Gastroesophageal sphincter (tissue), 3 donors: ENCODE measurements around the gene FUT2.

Experiments
- POLR2AphosphoS5 ChIP-seq: sonication (generic); formaldehyde crosslinking; IDR thresholded peaks from one replicate; pipeline ENCODE4 v1.6.1; 2017; ENCODE audit warnings: antibody characterized with exemption
- TF ChIP-seq, protein P1 (sequence below), 4 experiments: fragments of 200-600 bp in 2 of 4; fragments of 450-650 bp in 2 of 4; sonication (generic) in 1 of 4; IDR thresholded peaks; one replicate each; pipeline ENCODE4 v1.5.1; 2017 to 2019; ENCODE audit warnings: antibody characterized with exemption in 4 of 4, mild to moderate bottlenecking in 2 of 4, moderate library complexity in 2 of 4

DNA sequence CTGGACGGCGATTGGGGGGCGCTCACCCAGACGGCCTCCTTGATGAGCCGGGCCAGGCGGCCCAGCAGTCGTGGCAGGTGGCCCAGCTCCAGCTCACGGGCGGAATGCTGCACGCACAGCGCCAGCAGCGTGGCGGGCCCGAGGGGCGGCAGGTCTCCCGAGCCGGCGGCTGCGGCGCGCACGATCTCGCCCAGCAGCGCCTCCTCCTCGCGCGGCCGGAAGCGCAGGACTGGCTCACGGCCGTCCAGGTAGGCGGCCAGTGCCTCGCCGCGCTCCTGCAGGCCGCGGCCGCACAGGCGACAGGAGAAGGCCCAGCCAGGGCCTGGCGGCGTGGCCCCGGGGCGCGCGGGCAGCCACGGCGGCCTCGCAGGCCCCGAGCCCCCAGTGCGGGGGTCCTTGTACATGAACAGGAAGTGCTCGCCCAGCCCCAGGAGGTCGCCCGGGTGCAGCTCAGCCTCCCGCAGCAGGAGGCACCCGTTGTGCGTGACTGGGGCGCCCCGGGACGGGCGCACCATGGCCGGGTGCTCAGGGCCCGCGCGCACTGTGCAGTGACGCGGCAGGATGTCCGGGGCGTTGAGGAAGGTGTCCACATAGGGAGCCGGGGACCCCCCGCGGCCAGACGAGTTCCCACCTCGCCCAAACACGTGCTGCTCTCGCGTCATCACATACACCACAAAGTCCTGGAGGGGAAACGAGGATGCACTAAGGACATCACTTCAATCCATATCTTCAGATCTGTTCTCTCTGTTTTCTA is 33.3 kb downstream of the FUT2 start:
- TF ChIP-seq, protein P1, sequence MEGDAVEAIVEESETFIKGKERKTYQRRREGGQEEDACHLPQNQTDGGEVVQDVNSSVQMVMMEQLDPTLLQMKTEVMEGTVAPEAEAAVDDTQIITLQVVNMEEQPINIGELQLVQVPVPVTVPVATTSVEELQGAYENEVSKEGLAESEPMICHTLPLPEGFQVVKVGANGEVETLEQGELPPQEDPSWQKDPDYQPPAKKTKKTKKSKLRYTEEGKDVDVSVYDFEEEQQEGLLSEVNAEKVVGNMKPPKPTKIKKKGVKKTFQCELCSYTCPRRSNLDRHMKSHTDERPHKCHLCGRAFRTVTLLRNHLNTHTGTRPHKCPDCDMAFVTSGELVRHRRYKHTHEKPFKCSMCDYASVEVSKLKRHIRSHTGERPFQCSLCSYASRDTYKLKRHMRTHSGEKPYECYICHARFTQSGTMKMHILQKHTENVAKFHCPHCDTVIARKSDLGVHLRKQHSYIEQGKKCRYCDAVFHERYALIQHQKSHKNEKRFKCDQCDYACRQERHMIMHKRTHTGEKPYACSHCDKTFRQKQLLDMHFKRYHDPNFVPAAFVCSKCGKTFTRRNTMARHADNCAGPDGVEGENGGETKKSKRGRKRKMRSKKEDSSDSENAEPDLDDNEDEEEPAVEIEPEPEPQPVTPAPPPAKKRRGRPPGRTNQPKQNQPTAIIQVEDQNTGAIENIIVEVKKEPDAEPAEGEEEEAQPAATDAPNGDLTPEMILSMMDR (IDR thresholded peaks at IDR 0.05): peak in 2 of 4 experiments; percentile 6 to 12
- TF ChIP-seq POLR2AphosphoS5: no peak
